NCI-H526 treated with DMSO at 0.1 percent for 48 hours (cell line): ENCODE data around the gene FILIP1.
"Not testable (repeated sequence)": the region's sequence is repeated elsewhere in the genome, so short reads cannot be mapped to it uniquely, and the experiment has no call there.

Experiments
- DNase-seq: peaks from one replicate; lab custom pipeline; 2025; lab: John Stamatoyannopoulos, UW

FILIP1 gene

DNA sequence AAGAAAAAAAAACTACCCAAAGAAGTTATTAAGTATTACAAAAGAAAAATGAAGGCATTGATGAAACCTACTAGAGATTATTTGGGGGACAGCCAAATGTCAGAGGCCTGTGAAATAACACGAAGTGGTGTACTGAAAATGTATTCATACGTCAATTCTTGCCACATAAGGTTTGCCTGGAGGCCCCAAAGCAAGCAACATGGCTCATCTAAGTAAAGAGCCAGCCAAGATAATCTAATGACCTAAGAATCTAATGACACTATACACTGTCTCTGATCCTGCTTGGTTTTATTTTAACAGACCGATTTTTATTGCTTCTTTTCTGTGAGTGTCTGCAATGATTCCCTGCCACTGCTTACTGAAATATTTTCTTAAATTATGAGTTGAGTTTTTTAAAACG, 34.7 kb downstream of the FILIP1 start:
- no peak for DNase-seq

DNA sequence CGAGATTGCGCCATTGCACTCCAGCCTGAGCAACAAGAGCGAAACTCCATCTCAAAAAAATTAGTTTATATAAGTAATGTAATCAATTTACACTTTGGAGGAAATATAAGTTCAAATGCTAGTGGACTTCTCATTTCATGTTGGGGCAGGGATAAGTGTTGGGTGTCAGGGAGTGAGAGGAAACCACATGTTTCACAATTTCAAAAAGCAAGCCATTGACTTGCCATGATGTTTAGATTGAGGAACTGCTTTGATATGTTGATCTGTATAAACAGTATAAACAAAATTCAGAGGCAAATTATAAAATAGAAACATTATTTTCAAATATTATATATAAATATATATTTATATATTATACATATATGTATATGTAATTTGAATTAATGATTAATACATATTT, 42.7 kb downstream of the FILIP1 start:
- DNase-seq = no peak

DNA sequence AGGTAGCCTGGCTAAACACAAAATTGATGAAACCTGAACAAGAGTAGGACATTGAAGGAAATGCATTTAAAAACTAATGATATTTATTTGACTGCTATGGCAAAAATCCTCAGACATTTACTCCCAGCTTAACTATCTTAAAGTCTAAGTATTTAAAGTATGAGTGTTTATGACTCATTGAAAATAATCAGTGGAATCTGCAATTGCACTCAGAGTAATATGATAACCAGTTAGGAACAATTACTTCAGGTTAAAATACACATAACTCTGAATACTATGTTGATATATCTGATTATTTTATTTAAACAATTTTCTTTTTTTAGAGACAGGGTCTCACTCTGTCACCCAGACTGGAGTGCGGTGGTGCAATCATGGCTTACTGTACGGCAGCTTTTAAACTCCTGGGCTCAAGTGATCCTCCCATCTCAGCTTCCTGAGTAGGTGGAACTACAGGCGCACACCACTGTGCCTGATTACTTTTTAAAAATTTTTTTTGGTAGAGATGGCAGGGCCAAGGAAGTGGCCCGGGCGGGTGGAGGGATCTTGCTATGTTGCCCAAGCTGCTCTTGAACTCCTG, 43.9 kb downstream of the FILIP1 start:
- no peak for DNase-seq

DNA sequence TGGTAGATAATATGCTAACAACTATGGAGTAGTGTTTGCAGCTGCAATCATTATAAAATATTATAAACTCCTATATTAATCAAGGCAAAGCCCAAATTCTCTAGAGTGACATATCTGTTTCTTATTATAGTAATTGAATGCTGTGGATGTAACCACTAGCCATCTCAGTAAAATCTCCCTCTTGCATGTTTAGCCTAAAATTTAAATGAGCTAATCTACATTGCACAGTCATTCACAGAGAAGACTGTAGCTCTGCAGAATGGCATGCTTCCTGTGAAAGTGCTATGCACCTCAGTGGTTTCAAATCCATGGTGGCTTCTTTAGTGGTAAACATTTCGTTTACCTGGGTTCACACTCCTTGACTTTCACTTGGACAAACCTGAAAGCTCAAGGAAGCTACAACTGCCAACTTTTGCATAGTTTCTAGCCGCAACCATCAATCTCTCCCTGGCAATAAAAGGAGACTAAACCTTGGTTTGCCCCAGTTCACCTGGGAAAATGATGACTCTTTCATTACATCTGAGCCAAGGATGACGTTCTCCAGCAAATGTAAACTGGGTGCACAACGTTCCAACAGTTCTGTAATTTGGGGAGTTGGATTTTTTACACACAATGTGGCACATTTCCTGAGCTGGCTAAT, 47.2 kb downstream of the FILIP1 start:
- no peak for DNase-seq

DNA sequence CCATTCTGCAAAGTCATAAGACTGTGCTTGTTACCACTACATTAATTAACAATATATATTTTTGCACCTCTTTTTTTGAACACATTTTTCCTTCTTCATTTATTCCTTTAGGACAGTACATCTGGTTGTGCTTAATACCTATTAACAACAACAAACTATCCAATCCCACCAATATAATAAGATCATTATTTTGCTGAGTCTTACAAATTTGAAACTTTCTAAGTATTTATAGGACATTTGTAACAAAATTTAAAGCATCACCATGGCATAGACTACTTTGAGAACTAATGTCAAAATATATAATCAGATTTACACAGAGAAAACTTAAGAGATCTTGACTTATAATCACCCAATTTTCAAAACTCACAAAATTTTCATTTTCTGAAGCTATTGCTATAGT, 47.9 kb downstream of the FILIP1 start:
- no peak for DNase-seq

DNA sequence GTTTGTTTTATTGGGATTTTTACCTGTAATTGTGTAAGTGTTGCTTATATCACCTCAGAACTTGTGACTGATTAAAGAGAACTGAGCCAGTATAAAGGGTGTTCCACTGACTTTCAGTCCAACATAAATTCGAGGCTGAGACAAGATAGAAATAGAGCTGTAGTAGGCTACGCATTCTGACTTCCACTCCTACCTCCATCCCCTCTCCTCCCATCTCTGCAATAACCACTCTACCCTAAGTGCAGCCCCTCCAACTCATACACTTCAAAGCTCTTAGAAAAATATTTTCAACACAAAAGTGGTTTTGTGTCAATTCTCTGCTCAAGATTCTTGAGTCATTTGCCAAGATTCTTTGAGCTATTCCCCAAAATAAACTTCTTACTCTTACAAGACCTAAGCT, 48.7 kb downstream of the FILIP1 start:
- no peak for DNase-seq

DNA sequence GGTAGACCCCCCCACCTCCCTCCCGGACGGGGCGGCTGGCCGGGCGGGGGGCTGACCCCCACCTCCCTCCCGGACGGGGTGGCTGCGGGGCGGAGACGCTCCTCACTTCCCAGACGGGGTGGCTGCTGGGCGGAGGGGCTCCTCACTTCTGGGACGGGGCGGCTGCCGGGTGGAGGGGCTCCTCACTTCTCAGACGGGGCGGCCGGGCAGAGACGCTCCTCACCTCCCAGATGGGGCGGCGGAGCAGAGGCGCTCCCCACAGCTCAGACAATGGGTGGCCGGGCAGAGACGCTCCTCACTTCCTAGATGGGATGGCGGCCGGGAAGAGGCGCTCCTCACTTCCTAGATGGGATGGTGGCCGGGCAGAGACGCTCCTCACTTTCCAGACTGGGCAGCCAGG, 51.7 kb downstream of the FILIP1 start:
- DNase-seq = not testable (repeated sequence)

DNA sequence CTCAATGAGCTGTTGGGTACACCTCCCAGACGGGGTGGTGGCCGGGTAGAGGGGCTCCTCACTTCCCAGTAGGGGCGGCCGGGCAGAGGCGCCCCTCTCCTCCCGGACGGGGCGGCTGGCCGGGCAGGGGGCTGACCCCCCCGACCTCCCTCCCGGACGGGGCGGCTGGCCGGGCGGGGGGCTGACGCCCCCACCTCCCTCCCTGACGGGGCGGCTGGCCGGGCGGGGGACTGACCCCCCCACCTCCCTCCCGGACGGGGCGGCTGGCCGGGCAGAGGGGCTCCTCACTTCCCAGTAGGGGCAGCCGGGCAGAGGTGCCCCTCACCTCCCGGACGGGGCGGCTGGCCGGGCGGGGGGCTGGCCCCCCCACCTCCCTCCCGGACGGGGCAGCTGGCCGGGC, 52.1 kb downstream of the FILIP1 start:
- DNase-seq = not testable (repeated sequence)

DNA sequence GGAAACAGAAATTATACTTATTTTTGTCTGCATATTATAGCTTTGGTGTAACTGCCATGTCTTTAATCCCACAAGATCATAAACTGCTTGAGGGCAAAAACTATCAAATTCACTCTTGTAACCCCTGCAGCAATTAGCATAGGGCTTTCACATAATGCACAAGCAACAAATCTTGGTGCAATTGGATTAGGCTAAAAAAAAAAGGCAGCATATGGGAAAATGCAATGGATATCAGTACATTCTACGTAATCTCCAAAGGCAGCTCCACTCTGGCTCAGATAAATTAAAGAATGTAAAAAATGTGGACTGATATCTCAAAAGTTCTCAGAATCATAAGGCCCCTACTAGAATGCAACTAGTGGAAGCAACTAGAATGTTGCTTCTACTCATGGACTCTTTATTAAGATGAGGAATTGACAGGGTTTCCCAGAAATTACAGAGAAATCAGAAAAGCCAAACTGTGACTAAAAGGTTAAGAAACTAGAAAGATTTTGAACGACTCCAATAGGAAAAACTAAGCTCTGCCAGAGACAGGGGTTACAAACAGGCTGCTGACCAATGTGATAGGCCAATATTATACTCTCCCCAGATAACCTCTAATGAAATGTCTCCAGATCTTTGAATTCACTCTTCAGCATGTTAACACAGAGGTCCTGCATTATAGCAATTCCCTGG, 55.0 kb downstream of the FILIP1 start:
- DNase-seq = no peak

DNA sequence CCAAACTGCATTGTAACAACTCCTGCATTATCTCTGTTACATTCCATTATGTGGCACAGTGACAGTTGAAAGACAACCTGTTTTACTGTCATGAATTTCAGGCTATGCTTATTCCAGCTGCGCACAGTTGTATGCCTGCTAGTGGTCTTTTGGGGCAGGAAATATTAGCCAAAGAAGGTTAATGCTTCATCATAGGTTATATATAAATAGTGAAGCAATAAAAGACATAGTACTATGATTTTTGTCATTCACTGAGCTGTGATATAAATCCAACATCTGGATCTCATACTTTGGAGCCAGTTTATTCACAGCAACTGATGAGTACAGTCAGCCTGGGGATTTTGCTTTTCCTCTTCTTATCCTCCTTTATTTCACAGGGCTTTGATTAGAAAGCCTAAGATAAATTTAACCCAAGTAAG, 55.6 kb downstream of the FILIP1 start:
- DNase-seq = no peak

DNA sequence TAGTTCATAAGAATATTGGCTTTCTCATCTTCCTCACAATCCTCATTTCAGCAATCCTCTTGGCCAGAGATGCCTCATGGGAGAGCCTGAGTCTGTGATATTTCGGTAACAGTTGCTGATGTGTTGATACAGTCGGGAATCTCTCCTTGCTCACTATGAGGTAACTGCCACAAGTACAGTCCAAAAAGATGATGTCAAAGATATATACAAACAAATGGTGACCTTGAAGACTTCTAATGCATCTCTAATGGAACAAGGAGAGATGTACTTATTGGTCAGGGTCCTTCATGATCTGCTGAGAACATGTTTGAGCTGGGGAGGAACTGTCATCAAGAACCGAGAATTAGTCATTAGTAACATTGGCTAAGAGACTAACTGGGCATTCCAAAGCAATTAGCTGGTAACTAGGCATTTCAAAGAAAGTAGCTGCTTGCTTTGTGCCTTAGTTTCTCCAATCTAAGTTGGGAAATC, 56.1 kb downstream of the FILIP1 start:
- DNase-seq = no peak

DNA sequence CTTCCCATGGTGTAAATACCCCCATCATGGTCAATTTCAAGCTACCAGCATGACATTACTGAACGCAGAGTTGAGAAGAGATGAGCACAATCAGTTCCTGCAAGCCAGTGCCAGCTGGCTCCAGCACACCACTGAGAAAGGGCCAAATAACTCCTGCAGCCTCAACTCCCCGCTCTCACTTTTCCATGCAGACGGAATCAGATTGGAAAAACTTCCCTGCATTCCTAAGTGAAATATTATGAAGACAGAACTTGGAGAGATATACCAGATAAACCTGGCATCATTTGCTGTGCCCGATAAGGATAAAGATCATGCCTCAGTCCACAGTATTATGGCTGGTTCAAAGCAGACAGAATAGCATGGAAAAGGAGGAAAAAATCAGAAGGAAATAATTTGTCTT, 56.7 kb downstream of the FILIP1 start:
- no peak for DNase-seq

DNA sequence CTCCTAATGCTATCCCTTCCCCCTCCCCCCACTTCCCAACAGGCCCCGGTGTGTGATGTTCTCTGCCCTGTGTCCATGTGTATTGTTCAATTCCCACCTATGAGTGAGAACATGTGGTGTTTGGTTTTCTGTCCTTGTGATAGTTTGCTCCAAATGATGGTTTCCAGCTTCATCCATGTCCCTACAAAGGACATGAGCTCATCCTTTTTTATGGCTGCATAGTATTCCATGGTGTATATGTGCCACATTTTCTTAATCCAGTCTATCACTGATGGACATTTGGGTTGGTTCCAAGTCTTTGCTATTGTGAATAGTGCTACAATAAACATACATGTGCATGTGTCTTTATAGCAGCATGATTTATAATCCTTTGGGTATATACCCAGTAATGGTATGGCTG, 60.8 kb downstream of the FILIP1 start:
- not testable (repeated sequence) for DNase-seq

DNA sequence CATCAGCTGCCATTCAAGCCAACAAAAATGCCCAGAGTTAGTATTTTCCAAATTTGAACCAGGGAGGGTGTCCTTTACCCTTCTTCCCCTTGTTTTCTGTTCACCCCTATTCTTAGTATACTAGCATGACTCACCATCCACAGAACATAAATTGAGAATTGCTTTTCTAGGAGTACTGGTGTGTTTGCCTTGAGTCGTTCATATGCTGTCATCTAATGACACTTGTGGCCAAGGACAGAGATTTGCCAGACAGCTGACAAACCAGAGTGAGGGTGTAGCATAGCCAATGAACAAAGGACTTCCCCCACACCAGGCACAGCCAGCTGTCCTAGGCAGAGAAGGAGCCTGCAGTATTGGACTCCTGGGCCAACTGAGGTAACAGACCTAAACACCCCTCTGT, 62.2 kb downstream of the FILIP1 start:
- DNase-seq = no peak

DNA sequence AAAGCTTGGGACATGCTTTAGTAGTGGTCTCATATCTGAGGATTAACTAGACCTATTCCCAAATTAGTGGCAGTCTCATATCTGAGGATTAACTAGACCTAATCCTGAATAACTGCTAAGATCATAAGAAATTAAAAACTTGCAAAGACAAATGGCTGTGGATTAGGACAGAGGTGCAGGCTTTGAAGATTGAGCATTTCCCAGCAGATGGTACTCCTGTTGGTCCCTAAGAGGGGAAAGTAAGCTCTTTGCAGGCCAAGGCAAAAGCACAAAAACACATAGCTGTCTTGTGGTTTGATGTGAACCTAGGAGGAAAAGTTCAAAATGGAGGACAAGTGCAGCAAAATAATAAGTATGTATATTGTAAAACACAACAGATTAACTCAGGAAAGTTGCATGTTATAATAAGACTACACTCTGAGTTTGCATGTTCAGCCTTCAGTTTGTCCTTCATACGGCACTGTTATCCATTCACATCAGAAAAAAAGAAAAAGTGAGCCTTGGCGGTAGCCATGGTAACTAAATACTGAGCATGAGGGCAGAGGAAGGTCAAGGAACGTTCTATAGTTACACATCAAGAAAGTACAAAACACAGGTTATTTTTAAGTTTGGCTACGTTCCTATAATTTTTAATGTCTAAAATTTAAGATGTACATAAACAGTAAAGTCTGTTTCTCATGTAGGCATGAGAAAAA, 62.8 kb downstream of the FILIP1 start:
- DNase-seq = no peak

DNA sequence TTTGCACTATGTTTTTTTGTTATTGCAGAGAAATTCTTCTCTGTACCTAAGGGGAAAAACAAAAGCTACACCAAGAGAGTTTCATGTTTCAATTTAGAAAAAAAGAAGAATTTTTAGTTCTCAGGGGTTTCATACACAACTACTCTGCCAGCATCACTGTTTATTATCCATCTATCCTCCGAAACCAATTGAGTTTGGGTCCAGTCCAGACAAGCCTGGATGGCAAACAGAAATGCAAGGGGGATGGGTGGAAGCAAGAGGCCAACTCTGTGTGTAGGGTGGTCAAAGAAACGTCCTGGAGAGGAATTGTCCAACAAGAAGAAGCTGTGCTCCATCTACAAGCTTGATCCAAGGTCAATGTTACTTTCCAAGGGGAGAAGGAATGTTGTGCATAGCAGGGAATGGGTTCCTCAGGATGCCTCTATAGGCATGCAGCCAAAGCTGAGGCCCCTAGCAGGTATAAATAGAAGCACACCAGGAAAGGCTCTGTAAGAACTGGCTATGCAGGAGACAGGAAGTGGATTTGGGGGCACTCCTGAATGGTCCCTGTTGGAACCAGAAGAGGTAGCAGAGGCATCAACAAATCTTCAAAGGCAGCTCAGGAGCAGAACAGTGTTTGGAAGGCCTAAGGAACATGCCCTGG, 64.4 kb downstream of the FILIP1 start:
- no peak for DNase-seq

DNA sequence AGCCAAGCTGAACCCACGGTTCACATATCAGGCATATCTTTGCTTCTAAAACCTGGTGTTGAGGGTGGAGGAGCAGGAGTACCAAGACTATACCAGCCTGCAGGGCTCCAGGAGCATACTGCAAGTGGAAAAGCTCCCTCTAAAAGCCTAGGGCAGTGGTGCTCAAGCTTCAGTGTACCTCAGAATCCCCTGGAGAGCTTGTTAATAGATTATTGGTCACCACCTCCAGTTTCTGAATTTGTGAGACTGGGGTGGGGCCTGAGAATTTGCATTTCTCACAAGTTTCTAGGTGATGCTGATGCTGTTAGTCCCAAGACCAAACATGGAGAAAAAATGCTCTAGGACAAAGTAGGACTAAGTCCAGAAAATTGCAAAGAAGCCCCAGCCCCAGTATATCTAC, 65.4 kb downstream of the FILIP1 start:
- DNase-seq = no peak

DNA sequence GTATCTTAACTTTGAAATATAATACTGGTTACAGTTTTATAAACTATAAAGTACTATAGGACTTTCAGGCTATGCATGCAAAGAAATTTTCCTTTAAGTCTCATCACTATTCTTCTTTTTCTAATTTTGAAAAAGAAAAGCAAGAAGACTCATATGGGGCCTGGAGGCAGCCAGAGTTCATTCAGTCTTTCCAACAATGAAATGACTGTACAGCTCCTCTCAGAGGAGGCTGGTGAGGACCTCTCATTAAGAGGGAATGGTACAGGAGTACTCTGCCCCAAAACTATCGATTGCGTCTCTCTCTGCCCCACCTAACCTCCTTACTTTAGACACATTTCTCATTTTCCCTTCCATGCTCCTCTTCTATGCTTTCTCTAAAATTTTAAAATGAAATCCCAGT, 66.3 kb downstream of the FILIP1 start:
- no peak for DNase-seq

DNA sequence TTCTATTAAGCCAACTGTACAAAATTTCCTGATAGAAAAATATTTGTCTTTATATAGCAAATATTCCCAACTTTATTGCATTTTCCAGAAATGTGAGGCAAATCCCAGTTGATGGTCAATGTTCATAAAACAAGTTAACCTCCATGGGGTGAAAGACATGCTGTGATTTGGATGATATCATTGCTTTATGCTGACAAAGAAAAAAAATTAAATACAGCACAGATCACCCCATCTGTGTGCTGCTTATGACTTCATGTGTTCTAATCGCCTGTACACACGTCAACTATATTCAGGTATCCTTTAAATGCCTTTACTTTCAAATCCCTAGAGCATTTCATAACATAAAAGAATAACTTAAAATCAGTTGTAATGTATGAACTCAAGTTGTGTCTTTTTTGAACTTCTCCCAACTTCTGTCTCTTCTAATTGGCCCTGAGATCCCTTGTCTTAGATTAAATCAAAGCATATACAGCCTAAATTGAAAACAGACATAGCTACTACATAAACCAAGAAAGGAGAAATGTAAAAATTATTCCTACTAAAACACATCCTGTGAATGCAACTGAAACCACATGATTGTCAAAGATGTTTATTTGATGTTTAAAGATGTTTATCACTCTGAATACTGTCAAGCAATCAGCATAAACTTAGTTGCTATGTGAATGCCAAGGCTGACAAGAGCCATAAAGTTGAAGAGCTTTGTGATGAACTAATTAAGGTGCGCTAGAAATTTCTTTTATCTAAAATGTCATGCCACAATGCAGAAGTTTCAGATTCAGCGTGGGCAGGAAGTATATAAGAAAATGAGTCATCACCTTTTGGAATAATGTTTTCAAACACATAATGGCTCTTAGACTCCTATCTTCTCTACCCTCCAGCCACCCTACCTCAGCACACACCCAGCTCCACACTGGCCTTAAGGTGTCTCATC, 68.7 kb downstream of the FILIP1 start:
- no peak for DNase-seq

DNA sequence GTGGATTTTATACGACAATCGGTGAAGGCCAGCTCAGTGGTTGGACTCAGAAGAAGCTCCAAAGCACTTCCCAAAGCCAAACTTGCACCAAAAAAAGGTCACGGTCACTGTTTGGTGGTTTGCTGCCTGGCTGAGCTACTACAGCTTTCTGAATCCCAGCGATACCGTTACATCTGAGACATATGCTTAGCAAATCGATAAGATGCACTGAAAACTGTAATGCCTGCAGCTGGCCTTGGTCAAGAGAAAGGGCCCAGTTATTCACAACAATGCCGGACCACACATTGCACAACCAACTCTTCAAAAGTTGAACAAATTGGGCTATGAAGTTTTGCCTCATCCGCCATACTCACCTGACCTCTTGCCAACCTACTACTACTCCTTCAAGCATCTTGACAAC, 70.2 kb downstream of the FILIP1 start:
- no peak for DNase-seq

DNA sequence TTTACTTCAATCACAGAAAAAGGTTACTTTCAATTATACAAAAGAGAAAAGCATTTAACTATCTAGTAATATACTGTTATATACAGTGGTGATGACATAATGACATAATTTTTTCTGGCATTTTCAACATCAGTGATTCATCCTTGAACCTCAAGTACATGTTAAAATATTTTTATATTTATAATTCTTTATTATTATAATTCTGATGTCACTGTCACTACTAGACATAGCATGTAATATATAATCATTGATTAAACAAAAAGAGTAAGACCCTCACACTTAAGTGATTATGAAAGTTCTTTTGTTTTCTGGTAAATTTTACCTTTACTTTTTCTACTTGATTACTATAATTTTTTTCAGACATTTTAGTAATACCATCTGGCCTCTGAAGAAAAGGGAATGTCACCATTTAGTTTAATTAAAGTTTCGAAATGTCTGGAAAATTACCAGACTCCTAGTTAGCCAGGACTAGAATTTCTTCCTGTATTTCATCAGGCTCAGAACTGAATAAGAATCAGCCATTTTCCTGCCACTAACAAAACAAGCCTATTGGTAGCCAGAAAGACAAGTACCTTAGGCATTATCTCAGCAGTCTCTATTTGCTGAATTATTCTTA, 71.5 kb downstream of the FILIP1 start:
- no peak for DNase-seq
